NCI-H82 treated with DMSO at 0.1 percent for 48 hours (cell line): Measurements from ENCODE around the gene BPIFA1.

Experiments
- DNase-seq: peaks from one replicate; lab custom pipeline; 2025; ENCODE audit not compliant: unreplicated experiment; lab: John Stamatoyannopoulos, UW

BPIFA1 gene

DNA sequence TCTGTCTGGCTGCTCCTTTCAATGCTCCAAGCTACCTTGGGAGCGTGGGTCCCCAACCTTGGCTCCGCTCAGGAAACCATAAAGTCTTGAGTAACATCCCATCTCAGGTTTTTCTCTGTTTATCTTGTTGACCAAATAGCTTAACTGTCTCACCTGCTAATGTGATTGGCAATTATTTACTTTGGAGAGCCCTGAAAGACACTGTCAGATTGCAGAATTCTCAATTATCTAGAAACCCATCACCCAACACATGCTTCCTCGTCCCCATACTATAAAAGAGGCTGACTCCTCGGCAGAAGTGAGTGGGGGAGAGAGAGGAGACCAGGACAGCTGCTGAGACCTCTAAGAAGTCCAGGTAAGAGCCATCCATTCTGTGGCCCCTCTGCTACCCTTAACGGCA lies at the start of gene BPIFA1:
Gene BPIFA1, plus strand, starts transcription at position 301 of the 400 bp plus-strand sequence. CDS start 1,716 bp downstream, outside the sequence.
- no peak for DNase-seq

DNA sequence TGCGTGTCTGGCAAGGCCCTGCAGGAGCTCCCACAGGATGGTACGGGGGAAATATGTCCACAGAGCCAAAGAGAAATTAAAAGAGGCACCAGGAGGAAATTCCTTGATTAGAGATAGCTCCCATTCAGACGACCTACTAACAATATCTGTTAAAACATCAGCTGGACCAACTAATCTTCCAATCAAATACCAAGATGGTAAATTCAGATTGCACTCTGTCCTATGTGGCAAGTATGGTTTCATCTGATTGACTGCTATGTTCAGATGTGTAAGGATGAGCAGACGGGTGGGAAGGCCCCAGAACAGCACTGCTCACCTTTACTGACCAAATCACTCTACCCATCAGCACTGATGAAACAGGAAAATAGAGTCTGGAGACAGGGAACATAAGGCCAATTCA lies 48.3 kb upstream of the BPIFA1 start:
- DNase-seq = no peak

DNA sequence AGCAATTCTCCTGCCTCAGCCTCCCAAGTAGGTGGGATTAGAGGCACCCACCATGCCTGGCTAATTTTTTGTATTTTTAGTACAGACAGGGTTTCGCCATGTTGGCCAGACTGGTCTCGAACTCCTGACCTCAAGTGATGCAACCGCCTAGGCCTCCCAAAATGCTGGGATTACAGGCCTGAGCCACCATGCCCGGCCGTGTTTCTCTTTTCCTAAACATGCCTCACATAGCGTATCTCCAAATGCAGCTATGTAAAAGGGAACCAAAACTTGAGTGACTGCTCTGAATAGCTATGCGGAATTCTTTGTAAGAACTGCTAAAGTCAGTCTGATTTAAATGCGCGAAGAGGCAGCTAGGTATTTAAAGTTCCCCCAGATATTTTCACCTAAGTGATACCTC lies 47.4 kb upstream of the BPIFA1 start:
- DNase-seq = no peak

DNA sequence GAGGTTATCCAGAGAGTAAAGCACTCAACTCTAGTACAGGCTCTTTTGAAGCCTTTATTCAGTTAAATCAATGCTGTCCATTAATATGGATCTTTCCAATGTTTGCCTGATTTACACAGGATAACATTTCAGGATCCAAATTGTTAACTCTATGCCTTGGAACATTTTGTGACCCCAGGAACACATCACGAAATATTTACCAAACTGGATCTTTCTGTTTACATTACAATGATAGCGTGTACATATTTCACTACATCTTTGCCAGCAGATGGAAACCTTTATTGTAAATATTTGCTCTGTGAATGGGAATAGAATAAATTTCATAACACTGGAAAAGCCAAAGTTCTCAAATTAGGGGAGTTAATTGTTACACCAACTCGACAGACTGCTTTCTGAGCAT lies 44.3 kb upstream of the BPIFA1 start:
- DNase-seq = no peak

DNA sequence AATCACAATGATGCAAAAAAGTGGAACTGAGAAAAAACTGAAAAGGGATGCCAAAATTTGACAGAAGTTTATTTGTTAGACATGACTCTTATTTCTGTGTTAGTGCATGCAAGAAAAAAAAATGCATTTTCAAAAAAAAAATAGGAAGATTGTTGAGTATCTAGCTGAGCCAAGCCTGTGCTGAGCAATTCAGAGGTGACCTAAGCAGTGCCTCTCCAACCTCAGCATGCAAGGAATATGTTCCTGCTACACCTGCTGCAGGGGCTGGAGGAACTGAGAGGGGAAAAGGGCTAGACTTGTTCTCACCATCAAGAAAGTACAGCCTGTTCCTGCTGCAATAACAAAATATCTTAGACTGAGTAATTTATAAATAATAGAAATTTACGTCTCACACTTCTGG lies 43.8 kb upstream of the BPIFA1 start:
- no peak for DNase-seq

DNA sequence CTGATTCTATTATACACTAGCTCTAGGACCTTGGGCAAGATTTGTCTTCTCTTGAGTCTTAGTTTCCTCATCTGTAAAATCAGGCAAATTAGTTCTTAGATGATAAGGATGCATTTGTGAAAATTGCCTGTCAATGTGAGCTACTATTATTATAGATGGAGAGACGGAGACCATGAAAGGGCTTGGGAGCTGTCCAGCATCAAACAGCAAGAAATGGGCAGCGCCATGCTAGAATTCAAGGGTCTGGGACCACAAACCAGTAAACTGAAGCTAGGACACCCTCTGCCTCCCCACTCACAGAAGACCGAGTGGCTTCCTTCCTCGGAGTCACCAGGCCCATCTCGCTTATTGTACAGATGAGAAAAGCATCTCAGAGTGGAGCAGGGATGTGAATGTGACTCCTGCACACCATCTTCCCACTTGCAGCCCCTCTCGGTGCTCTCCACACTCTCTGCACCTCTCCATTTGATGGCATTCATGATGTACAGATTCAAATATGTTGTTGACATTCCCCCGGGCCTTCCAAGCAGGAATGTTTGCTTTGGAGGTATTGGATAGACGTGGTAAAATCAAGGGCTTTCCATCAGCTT lies 42.8 kb upstream of the BPIFA1 start:
- no peak for DNase-seq

DNA sequence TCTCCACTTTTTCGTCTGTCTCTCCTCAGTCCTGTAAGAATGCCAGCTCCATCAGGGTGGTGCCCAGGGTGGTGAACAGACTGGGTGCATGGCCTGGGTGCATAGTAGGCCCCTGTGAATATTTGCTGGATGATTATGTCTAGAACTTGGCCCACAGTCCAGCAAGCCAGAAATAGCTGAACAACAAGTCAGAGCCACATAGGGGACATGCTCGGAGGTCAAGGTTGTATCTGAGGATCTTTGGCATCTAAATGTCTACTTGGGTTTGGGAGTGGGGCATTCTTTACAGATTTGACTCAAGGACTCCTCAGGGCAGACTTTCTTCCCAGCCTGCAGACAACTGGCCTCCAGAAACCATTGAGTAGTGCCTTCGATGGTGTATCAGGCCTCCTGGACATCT lies 36.8 kb upstream of the BPIFA1 start:
- no peak for DNase-seq

DNA sequence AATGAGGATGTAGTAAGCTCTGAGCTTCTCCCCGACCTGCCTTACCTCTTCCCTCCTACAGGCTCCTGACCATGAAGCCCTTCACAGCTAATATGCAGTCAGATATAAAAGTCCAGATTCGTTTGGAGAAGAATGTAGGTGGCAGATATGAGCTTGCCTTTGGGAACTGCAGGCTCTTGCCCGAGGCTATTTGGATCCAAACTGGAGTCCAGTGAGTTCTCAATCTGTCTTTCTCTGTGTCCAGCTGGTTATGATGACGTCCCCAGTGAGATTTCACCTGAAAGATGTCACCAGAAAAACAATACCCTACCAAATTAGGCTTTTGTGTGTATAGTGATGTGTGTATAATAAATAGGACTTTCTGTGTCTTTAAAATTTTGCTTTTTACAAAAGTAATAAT lies 33.3 kb upstream of the BPIFA1 start:
- no peak for DNase-seq

DNA sequence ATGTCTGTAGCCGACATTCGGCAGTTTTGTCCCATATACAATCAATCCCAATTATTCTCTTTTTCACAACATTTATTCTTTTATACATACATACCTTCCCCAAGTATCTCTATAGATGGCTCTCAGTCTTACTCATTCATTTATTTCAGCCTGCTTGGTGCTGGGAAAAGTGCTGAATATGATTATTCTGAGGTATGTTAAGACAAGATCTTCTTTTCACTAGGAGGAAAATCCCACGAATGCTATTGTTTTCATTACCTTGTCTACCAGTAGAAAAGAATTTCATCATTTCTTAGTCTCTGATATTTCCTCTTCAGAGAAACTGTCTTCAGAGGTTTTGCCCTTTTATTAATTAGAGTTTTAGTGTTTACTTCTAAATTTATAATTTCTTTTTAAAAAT lies 32.4 kb upstream of the BPIFA1 start:
- DNase-seq = no peak

DNA sequence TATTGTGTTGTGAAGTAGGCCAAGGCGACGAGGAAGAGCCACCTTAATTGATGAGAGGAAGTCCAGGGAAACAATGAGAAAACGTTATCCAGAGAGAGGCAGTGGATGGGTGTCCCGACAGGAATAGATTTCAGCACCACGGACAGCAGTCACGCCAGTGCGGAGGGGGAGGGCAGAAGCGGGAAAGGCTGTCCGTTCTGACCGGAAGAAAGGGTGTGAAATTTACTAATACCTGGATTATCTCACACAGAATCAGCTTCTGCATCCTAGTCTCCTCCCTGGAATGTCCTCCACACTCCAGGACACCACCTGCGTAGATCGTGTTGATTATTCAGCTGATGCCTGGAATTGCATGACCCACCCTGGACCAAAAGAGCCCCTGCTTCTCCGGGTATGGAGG lies 26.0 kb upstream of the BPIFA1 start:
- DNase-seq = no peak

DNA sequence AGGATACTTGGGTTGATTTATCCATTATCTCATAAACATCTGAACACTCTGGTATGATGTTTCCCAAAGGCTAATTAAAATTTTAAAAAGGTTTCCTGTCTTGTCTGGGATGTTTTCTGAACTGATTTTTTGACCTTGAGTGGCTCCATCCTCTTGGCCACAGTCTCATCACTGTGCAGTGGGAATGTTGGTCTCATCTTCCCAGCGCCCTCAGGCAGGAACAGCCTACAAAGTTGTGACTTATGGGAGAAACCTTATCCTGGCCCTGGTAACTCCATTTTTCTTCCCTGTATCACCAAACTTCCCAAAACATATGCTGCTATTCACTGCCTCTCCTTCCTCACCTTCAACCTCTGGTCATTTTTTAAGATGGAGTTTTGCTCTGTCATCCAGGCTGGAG lies 25.4 kb upstream of the BPIFA1 start:
- DNase-seq = no peak

DNA sequence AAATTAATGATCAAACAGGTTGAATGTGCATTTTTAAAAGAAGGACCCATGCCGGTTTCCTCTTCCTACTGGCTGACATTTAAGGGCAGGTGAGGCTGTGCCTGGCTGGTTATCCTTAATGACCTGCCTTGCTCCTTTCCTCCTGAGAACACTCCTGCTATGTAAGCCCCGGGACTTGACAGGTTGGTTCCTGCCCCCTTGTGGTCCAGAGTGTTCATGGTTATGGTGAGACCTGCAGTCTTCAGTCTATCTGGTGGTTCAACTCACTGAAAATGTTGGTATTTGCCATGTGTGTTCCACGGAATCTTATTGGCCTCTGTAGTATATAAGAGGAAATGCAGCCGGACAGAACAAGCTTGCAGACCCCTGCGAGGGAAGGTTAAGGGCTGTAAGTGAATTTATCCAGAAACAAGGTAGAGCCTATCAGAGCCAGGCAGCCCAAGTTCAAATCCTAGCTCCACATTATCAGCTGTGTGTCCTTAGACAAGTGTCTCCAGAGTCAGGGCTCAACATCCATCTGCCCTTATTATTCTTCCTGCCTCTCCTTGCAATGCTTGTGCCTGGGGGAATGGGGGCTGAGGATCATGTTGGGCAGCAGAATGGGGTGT lies 23.9 kb upstream of the BPIFA1 start:
- peak; percentile 59 for DNase-seq

DNA sequence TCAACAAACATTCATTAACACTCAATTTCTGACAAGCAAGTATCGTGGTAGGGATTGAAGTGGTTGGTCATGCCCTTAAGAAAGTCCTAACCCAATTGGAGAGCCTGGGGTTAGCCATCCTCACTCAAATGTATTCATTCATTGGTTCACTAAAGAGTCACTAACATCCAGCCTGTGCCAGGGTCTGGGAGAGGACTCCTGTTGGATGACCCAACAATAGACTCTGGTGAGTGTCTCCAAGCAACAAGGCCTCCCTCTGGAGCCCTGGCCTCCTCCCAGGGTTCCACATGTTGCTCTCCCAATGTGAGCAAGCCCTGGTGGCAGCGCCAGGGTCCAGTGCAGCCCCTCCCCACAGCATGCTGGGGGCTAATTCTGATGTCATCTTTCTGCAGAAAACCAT lies 18.7 kb upstream of the BPIFA1 start, which contains the start of gene BPIFA3:
Gene BPIFA3, plus strand, starts transcription at position 301 of the 400 bp plus-strand sequence. CDS start 185 bp downstream, outside the sequence.
- no peak for DNase-seq

DNA sequence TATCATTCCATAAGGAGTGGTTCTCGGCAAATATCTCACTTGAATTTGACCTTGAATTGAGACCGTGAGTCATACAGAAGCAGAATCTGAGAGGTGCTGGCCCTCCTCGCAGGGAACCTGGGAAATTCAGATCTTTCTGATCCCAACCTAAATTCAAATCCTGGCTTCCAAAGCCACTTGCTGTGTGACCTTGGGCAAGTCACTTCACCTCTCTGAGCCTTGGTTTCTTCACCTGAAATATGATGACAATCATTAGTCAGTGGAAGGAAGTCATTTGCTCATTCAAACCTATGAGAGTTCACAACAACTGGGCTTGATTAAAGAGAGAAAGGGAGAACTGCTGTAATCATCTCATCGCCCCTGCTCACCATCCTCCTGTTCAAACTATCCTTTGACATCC lies 11.4 kb upstream of the BPIFA1 start:
- DNase-seq = no peak

DNA sequence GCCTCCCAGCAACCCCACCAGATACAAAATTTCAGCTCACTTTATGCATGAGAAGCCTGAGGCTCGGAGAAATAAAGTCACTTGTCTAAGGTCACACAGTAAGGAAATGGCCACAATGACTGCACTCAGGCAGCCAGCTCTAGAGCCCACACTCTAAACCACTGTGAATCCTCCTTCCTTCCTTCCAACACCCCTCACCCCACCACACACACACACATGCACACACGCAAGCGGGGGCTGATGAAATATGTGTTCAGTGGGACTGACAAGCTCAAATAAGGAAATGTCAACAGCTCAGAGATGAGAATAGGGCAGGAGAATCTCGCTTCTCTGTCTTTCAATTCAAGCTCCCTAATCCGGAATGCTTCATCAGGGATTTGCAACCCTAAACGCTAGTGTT lies 6.0 kb upstream of the BPIFA1 start:
- DNase-seq = no peak

DNA sequence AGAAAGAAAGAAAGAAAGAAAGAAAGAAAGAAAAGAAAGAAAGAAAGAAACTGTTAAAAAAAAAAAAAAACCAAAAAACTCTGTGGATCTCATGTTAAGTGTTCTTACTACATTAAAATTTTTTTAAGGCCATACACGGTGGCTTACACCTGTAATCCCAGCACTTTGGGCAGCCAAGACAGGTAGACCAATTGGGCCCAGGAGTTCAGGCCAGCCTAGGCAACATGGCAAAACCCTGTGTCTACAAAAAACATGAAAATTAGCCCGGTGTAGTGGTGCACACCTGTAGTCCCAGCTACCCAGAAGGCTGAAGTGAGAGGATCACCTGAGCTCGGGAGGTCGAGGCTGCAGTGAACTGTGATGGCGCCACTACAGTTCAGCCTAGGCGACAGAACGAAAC lies 4.6 kb upstream of the BPIFA1 start:
- no peak for DNase-seq

DNA sequence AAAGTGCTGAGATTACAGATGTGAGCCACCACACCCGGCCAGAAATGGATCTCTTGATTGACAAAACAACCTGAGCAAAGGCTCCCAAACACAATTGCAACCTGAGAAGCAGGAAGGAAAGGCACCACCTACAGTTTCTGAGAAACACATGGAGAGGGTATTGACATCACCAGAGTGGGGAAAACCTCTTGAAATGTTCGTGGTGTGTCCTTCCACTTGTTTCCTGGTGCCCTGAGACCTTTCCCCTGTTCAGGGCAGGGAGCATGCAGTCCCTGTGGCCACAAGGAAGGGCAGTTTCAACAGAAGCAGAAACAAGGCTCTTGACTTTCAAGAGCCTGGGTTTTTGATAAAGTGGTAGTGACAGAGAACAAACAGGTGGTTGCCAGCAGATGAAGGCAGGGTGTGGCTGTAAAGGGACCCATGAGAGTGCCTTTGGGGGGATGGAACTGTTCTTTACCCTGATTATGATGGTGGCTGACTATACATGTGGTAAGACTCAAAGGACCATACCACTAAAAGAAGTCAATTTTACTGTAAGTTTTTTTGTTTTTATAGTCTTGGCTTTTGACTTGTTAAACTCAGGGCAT lies 3.2 kb upstream of the BPIFA1 start:
- no peak for DNase-seq

DNA sequence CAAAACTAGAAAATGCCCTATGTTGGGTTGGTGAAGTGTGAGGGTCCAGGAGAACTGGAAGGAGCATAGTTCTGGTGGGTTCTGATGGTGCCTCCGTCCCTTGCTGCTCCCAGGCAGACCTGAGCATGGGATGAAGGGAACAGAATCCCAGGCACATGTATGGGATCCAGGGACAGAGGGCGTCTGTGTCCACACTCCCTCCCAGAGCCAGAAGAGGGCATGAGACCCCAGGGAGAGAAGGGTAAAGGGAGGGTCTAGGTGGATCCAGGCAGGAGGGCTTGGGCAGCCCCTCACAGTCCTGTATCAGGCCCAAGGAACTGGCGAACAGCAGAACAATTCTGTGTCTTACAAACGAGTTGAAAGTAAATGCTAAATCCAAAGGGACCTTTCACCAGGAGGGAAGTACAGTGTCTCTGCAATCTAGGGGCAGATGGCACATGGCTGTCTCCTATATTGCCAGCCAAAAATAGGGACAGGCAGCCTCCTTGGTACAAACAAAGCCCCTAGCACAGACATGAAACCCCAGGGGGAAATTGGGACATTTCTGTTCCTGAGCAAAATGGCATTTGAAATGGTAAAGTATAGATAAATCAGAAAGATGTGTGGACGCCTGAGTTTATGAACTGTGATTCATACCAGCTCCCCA lies 2.5 kb upstream of the BPIFA1 start:
- peak; percentile 41 for DNase-seq

DNA sequence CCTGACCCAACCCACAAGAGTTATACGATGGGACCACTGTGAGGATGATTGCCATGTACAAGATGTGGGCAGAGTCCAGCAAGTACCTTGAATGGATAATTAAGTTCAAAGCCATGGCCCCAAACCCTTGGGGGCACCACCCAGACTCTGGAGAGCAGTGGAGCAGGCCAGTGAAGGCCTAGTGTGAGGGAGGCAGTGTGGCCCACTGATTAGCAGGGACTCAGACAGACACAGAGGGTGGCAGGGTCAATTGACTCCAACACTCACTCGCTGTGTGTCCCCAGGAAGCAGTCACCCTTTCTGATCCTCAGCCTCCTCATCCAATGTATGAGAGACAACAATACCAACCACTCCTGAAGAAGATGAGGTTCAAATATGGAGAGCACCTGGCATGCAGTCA lies 1.7 kb upstream of the BPIFA1 start:
- no peak for DNase-seq

DNA sequence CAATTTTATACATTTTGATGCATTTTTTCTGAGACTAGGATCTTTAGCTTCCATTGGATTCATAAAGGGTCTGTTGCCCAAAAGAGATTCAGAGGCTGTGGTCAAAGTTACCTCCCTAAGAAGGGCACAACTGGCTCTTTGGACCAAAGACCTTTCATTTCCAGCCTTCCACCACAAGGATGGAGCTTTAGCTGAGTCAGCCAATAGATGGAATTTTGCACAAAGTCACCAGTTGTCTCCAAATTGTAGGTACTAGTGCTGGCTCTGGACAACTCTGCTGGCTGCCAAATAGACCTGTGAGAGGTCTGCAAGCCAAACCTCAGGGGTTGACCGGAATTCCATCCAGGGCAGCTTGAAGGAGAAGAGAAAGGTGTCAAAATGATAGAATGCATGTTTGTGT lies 555 bp downstream of the BPIFA1 start:
- DNase-seq = no peak

DNA sequence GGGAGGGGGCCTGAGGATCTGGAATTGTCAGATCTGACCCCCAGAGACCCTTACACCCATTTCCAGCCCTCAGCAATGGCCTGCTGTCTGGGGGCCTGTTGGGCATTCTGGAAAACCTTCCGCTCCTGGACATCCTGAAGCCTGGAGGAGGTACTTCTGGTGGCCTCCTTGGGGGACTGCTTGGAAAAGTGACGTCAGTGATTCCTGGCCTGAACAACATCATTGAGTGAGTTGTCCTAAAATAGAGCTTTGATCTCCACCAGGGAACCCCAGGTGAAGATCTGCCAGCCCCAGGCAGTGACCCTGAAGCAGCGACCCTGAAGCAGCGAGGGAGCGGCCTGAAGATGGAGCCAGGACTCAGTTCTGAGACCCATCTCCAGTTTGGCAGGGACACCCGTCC lies 2.2 kb downstream of the BPIFA1 start:
- no peak for DNase-seq

DNA sequence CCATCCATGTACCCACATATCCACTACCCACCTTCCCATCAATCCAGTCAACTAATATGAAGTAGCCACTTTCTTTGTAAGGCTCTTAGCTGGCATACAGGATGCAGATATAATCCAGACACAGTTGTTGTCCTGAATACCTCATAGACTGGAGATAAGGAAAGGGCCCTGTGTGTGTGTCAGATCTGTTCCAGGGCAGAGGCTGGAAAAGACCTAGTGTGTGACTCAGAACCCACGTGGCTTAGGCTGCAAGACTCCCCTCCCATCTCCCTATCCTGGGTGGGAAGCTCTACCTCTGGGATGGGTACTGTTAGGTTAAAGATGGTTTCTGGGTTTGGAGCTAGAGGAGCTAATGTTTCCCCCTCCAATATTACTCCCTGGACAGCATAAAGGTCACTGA lies 3.6 kb downstream of the BPIFA1 start:
- no peak for DNase-seq
